Thymus (tissue), 11 donors: Measurements from ENCODE around the gene NMS. TPM values are rescaled to one million over a fixed set of nuclear protein-coding genes. Genes with fewer than 3 reads are reported as not detected.

ENCODE experiments used
- DNase-seq, 9 donors: peaks; one replicate each; pipeline ENCODE4 v3.0.0-alpha.2; 2013; ENCODE audit warnings: low spot score in 9 of 9, low read depth in 6 of 9, missing footprints in 1 of 9
- H3K27ac ChIP-seq, 2 donors: one replicate each; pipeline ENCODE4 v1.5.1; 2013; ENCODE audit warnings: control low read depth in 1 of 2, low read depth in 1 of 2, low read length in 1 of 2, mild to moderate bottlenecking in 1 of 2, moderate library complexity in 1 of 2
- H3K27me3 ChIP-seq, 2 donors: one replicate each; pipeline ENCODE4 v1.5.1; 2013; ENCODE audit warnings: low read length in 1 of 2; ENCODE audit not compliant: control insufficient read depth in 2 of 2, insufficient read depth in 1 of 2
- H3K36me3 ChIP-seq, 2 donors: one replicate each; pipeline ENCODE4 v1.5.1; 2013; ENCODE audit warnings: low read length in 1 of 2, mild to moderate bottlenecking in 1 of 2, moderate library complexity in 1 of 2; ENCODE audit not compliant: control insufficient read depth in 2 of 2, insufficient read depth in 2 of 2
- H3K4me1 ChIP-seq, 2 donors: one replicate each; pipeline ENCODE4 v1.5.1; 2013; ENCODE audit warnings: low read length in 2 of 2; ENCODE audit not compliant: control insufficient read depth in 2 of 2, insufficient read depth in 2 of 2
- H3K4me3 ChIP-seq, 2 donors: one replicate each; pipeline ENCODE4 v1.5.1; 2013; ENCODE audit warnings: low read length in 2 of 2, control low read depth in 1 of 2, mild to moderate bottlenecking in 1 of 2
- H3K9me3 ChIP-seq, 2 donors: one replicate each; pipeline ENCODE4 v1.5.1; 2013; ENCODE audit warnings: low read length in 1 of 2, mild to moderate bottlenecking in 1 of 2; ENCODE audit not compliant: control insufficient read depth in 2 of 2, insufficient read depth in 1 of 2
- WGBS: extraction: QIAGEN DNeasy Blood & Tissue Kit; methylation state at CpG from one replicate; pipeline ENCODE4 v1.1.7; 2013; 5-methylcytosine and 5-hydroxymethylcytosine counted together
- polyA plus RNA-seq: library from polyadenylated mRNA; stranded (reverse); fragments of 200-250 nt; gene quantifications from one replicate; pipeline ENCODE4 v1.2.3, GENCODE V29; 2013
- total RNA-seq: library from RNA; stranded (reverse); fragments of 120-200 nt; gene quantifications from one replicate; pipeline ENCODE4 v1.2.4, GENCODE V29; 2013
- donor health status: healthy.

Gene NMS
- total and polyA plus RNA-seq, 2 donors: 0.84 TPM; not detected in 1

- WGBS: 25% methylated on average over 16 of the region's 16 CpGs
- no peak overlapping the region for H3K4me3 ChIP-seq
- peak in 5 of 9 donors; percentile 4 to 40 (median 18) for DNase-seq
- no peaks in the 10 kb centered on the region for H3K36me3 ChIP-seq
- no peak overlapping the region for H3K27ac ChIP-seq
- peaks cover 2 to 6% of the 10 kb centered on the region in 2 donors for H3K27me3 ChIP-seq
- H3K4me1 ChIP-seq: no peaks in the 10 kb centered on the region
- H3K9me3 ChIP-seq: no peaks in the 10 kb centered on the region
These were observed 724 bp downstream of the NMS start for GRCh38 chr2:100470898-100471514.

GRCh38 chr2:100476606-100477005 is 6.3 kb downstream of the NMS start:
- no peaks in the 10 kb centered on the region for H3K27me3 ChIP-seq
- H3K4me3 ChIP-seq: no peak overlapping the region
- DNase-seq: no peak
- H3K9me3 ChIP-seq: no peaks in the 10 kb centered on the region
- 95% methylated on average over 8 of the region's 8 CpGs for WGBS
- H3K4me1 ChIP-seq: no peaks in the 10 kb centered on the region
- H3K36me3 ChIP-seq: no peaks in the 10 kb centered on the region
- H3K27ac ChIP-seq: no peak overlapping the region

DNA sequence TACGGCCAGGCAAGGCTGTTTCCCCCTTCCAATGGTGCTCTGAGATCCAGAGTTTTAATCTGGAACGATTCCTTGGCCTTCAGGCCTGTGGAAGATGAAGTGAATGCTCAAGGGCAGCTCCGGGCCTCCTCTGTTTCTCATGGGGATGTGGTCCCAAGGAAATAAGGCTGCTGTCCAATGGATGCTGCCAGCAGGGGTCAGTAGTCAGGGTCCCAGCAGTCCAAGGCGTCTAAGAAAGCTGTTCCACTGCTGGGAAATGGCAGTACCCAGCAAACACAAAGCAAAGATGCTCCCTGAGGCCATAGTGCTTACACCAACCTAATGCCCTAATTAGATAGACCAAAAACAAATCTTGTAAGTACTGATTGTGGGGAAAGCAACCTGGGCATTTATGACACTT is 12.5 kb downstream of the NMS start:
- no peaks in the 10 kb centered on the region for H3K36me3 ChIP-seq
- no peak for DNase-seq
- no peak overlapping the region for H3K27ac ChIP-seq
- H3K4me1 ChIP-seq: no peaks in the 10 kb centered on the region
- no peaks in the 10 kb centered on the region for H3K9me3 ChIP-seq
- no peaks in the 10 kb centered on the region for H3K27me3 ChIP-seq
- no peak overlapping the region for H3K4me3 ChIP-seq
- 79% methylated on average over 4 of the region's 4 CpGs for WGBS

DNA sequence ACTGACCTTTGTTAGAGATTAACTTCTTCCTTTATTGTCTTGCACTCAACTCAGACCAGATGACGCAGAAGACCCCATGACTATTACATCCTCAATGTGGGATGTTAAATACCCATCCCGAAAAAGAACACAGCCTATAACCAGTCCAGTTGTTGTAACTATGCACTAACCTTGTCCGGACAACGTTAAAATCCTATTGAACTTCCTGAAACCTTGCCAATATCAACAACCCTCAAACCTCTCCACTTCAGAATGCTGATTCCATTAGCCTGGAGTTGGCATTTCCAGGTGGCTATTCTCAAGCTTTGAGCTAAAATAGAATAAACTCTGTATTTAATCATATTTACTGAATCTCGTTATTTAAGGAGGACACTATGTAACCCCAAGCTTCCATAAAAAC is 13.6 kb downstream of the NMS start:
- Histone ChIP-seq H3K36me3 (no peaks in the 10 kb centered on the region), H3K27me3 (no peaks in the 10 kb centered on the region), H3K27ac (no peak overlapping the region), H3K9me3 (no peaks in the 10 kb centered on the region), H3K4me3 (no peak overlapping the region), H3K4me1 (no peaks in the 10 kb centered on the region)
- 83% methylated on average over 5 of the region's 5 CpGs for WGBS
- DNase-seq: no peak

DNA sequence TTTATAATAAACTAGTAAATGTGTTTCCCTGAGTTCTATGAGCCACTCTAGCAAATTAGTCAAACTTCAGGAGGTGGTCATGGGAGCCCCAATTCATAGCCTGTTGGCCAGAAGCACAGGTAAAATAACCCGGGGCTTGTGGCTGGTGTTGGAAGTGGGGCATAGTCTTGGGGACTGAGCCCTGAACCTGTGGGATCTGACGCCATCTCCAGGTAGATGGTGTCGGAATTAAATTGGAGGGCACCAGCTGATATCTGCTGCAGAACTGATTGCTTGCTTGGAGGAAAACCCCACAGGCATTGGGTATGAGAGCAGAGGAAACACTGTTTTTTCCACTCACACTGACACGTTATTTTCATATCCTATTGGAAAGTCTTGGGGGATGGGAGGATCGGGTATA is 14.1 kb downstream of the NMS start:
- 92% methylated on average over 5 of the region's 5 CpGs for WGBS
- Histone ChIP-seq H3K36me3 (no peaks in the 10 kb centered on the region), H3K27me3 (no peaks in the 10 kb centered on the region), H3K4me1 (no peaks in the 10 kb centered on the region), H3K9me3 (no peaks in the 10 kb centered on the region), H3K27ac (no peak overlapping the region), H3K4me3 (no peak overlapping the region)
- no peak for DNase-seq

DNA sequence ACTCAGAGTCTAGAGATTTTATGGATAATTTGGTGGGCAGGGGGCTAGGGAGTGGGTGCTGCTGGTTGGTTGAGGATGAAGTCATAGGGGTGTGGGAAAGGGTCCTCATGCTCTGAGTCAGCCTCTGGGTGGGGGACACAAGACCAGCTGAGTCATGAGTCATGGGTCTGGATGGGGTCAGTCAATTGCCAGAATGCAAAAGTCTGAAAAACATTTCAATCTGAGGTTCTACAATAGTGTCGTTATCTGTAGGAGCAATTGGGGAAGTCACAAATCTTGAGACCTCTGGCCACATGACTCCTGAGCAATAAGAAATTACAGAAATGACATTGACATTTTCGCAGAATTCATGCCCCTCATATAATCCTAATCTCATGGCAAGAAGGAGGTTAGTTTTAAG is 15.1 kb downstream of the NMS start:
- Histone ChIP-seq H3K9me3 (no peaks in the 10 kb centered on the region), H3K4me3 (no peak overlapping the region), H3K36me3 (no peaks in the 10 kb centered on the region), H3K27me3 (no peaks in the 10 kb centered on the region), H3K27ac (no peak overlapping the region), H3K4me1 (no peaks in the 10 kb centered on the region)
- 83% methylated on average over 2 of the region's 2 CpGs for WGBS
- DNase-seq: no peak

- Histone ChIP-seq H3K27ac (no peak overlapping the region), H3K4me3 (no peak overlapping the region), H3K27me3 (no peaks in the 10 kb centered on the region), H3K9me3 (no peaks in the 10 kb centered on the region), H3K4me1 (no peaks in the 10 kb centered on the region), H3K36me3 (no peaks in the 10 kb centered on the region)
- 89% methylated on average over 6 of the region's 6 CpGs for WGBS
- no peak for DNase-seq
These were observed 24.4 kb downstream of the NMS start for GRCh38 chr2:100494712-100495111.

- no peaks in the 10 kb centered on the region for H3K27me3 ChIP-seq
- H3K36me3 ChIP-seq: no peaks in the 10 kb centered on the region
- no peak overlapping the region for H3K27ac ChIP-seq
- no peaks in the 10 kb centered on the region for H3K9me3 ChIP-seq
- no peaks in the 10 kb centered on the region for H3K4me1 ChIP-seq
- DNase-seq: no peak
- WGBS: 95% methylated on average over 2 of the region's 2 CpGs
- no peak overlapping the region for H3K4me3 ChIP-seq
These were observed 32.5 kb downstream of the NMS start for GRCh38 chr2:100502782-100503181.

- Histone ChIP-seq H3K4me1 (no peaks in the 10 kb centered on the region), H3K27ac (no peak overlapping the region), H3K36me3 (no peaks in the 10 kb centered on the region), H3K4me3 (no peak overlapping the region), H3K9me3 (no peaks in the 10 kb centered on the region), H3K27me3 (no peaks in the 10 kb centered on the region)
- no peak for DNase-seq
These were observed 34.3 kb downstream of the NMS start for GRCh38 chr2:100504542-100504941.

- WGBS: 96% methylated on average over 7 of the region's 7 CpGs
- no peaks in the 10 kb centered on the region for H3K27me3 ChIP-seq
These were observed 38.8 kb downstream of the NMS start for GRCh38 chr2:100509066-100509465.

More at GRCh38 chr2:100509066-100509465, 38.8 kb downstream of the NMS start:
- no peak overlapping the region for H3K27ac ChIP-seq
- peaks cover 0 to 3% of the 10 kb centered on the region in 2 donors for H3K9me3 ChIP-seq
- H3K4me3 ChIP-seq: no peak overlapping the region
- no peak for DNase-seq
- no peaks in the 10 kb centered on the region for H3K4me1 ChIP-seq
- no peaks in the 10 kb centered on the region for H3K36me3 ChIP-seq
